K562 (cell line): ENCODE measurements around the gene SCMH1. TPM values are rescaled to one million over a fixed set of nuclear protein-coding genes. Genes with fewer than 3 reads are reported as not detected.
A peak's percentile ranks its signal among the peaks of the same experiment; 100 is the strongest.

Experiments
- ARHGAP35 ChIP-seq: fragments of 450-650 bp; IDR thresholded peaks from 2 replicates; pipeline ENCODE4 v1.6.1; 2018; ENCODE audit not compliant: partially characterized antibody
- E2F3 ChIP-seq: fragments of 250-450 bp; sonication (Bioruptor Pico); IDR thresholded peaks from 2 replicates; pipeline ENCODE4 v1.4.0; 2020; ENCODE audit warnings: mild to moderate bottlenecking
- EGR1 ChIP-seq: fragments of 450-650 bp; conservative IDR thresholded peaks from 2 replicates; pipeline ENCODE4 v1.6.1; 2017; ENCODE audit warnings: mild to moderate bottlenecking
- ETV1 ChIP-seq: fragments of 450-650 bp; conservative IDR thresholded peaks from 2 replicates; pipeline ENCODE4 v1.6.1; 2016; ENCODE audit warnings: missing genetic modification characterization, control low read depth, low read depth, missing compliant biosample characterization
- GABPA ChIP-seq: fragments of 200-800 bp; sonication (Bioruptor generic); conservative IDR thresholded peaks from 2 replicates; pipeline ENCODE4 v1.6.1; 2016; ENCODE audit warnings: low read depth, missing genetic modification characterization, missing compliant biosample characterization
- MCM2 ChIP-seq: fragments of 450-650 bp; IDR thresholded peaks from 2 replicates; pipeline ENCODE4 v1.6.1; 2017; ENCODE audit warnings: low read depth, mild to moderate bottlenecking
- MCM7 ChIP-seq, 2 experiments: fragments of 450-650 bp; IDR thresholded peaks; 2 replicates each; pipeline ENCODE4 v1.6.1; 2016 to 2018
- MYNN ChIP-seq, 2 experiments: sonication (generic); formaldehyde crosslinking in 1 of 2; IDR thresholded peaks; 2 replicates each; pipeline versions ENCODE4 v1.5.0 to v1.6.1; 2016 to 2020; ENCODE audit warnings: antibody characterized with exemption in 1 of 2, missing genetic modification reagents in 1 of 2
- POU5F1 ChIP-seq: fragments of 150-350 bp; IDR thresholded peaks from 2 replicates; pipeline ENCODE4 v1.6.1; 2014; ENCODE audit warnings: borderline replicate concordance, low read length, low read depth, mild to moderate bottlenecking; ENCODE audit not compliant: partially characterized antibody
- SAFB2 ChIP-seq: fragments of 200-400 bp; formaldehyde crosslinking; IDR thresholded peaks from 2 replicates; pipeline ENCODE4 v1.6.1; 2018; ENCODE audit warnings: borderline replicate concordance, low read length, low read depth, moderate library complexity; ENCODE audit not compliant: severe bottlenecking
- SOX6 ChIP-seq: fragments of 450-650 bp; IDR thresholded peaks from 2 replicates; pipeline ENCODE4 v1.6.1; 2014; ENCODE audit warnings: mild to moderate bottlenecking
- TGIF2 ChIP-seq: sonication (generic); formaldehyde crosslinking; IDR thresholded peaks from 2 replicates; pipeline ENCODE4 v1.8.1; 2022; ENCODE audit warnings: mild to moderate bottlenecking, missing genetic modification reagents, moderate library complexity
- ZKSCAN3 ChIP-seq: fragments of 250-450 bp; sonication (Bioruptor Pico); IDR thresholded peaks from 2 replicates; pipeline ENCODE4 v1.4.0; 2020
- ZNF121 ChIP-seq: sonication (generic); formaldehyde crosslinking; conservative IDR thresholded peaks from 2 replicates; pipeline ENCODE4 v1.8.0; 2022; ENCODE audit warnings: missing genetic modification reagents
- ZNF184 ChIP-seq: sonication (generic); formaldehyde crosslinking; IDR thresholded peaks from 2 replicates; pipeline ENCODE4 v1.5.0; 2020; ENCODE audit warnings: missing genetic modification reagents
- ZNF324 ChIP-seq: fragments of 250-450 bp; sonication (Bioruptor Pico); IDR thresholded peaks from 2 replicates; pipeline ENCODE4 v1.4.0; 2020; ENCODE audit warnings: mild to moderate bottlenecking
- ZNF354B ChIP-seq: fragments of 250-450 bp; sonication (Bioruptor Pico); IDR thresholded peaks from 2 replicates; pipeline ENCODE4 v1.4.0; 2020
- polyA plus RNA-seq, 8 experiments: library from polyadenylated mRNA; depleted of rRNA in 4 of 8; stranded (reverse) in 5 of 8; unstranded in 3 of 8; fragments of >200 nt; fragmentation: Nextera tagmentation in 2 of 8; fragmentation: Illumina TruSeq in 1 of 8; extraction: Ambion mirVana in 2 of 8; extraction: Trizol in 1 of 8; gene quantifications; 2 replicates each; pipeline versions ENCODE4 v1.2.1 to v1.2.3, GENCODE V29; 2011 to 2014; ENCODE audit warnings: inconsistent platforms in 1 of 8, missing spikeins in 1 of 8
- total RNA-seq, 7 experiments: library from RNA; depleted of rRNA in 6 of 7; stranded (reverse); fragments of >200 nt in 6 of 7; fragmentation: Illumina TruSeq in 2 of 7; extraction: Trizol in 2 of 7; gene quantifications; 2 replicates each; pipeline versions ENCODE4 v1.2.1 to v1.2.3, GENCODE V29; 2011 to 2021; ENCODE audit warnings: low replicate concordance in 1 of 7
- TF ChIP-seq, protein P1 (sequence below): sonication (generic); formaldehyde crosslinking; IDR thresholded peaks from 2 replicates; pipeline ENCODE4 v1.8.0; 2022; ENCODE audit warnings: mild to moderate bottlenecking, missing genetic modification reagents
- TF ChIP-seq, protein P2 (sequence below): fragments of 450-650 bp; formaldehyde crosslinking; IDR thresholded peaks from 2 replicates; pipeline ENCODE4 v1.4.0; 2022; ENCODE audit warnings: mild to moderate bottlenecking, moderate library complexity
- TF ChIP-seq, protein P3 (sequence below): fragments of 450-650 bp; formaldehyde crosslinking; IDR thresholded peaks from 2 replicates; pipeline ENCODE4 v1.4.0; 2020; ENCODE audit warnings: mild to moderate bottlenecking, moderate library complexity
- TF ChIP-seq, protein P4 (sequence below): fragments of 250-450 bp; sonication (Bioruptor Pico); IDR thresholded peaks from 2 replicates; pipeline ENCODE4 v1.5.1; 2021; ENCODE audit warnings: mild to moderate bottlenecking

The SCMH1 gene
- total and polyA plus RNA-seq, 9 of the 15 experiments (the other 6 are each of a cell fraction or from before 2014, with no cell fraction given), result 8.5 to 37.0 (median 26.8) TPM

DNA sequence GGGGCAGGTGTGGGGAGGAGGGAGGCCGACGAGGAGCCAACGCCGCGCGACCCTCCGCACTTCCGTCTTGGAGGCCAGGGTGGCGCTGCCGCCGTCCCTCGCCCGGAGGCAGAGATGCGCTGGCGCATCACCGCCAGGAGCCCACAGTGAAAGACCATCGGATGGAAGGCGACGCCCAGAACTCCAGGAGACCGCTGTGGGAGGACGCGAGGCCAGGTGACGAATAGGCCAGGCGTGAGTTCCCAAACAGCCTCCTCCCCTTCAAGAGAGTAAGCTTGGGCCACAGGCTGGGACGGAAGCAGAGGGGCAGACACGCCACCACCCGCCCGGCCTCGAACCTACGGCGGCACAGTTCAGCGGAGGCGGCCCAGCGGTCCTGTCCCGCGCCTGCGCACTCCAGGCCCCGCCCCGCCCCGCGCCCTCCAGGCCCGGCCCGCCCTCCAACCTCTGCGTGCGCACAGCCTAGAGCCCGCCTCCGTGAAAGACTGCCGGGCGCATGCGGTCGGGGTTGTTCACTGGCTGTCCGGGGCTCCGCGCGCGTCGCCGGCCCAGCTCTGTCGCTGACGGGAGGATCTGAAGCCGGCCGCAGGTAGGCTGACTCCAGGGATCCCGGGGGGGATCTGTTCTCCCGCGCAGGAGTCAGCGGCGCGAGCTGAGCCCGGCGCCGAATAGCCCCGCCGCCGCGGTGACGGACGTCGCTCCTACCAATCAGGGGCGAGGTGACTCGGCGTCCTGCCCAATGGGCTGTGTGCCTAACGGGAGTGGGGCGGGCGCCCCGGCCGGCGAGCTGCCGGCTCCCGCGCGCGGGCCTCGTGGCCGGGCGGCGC lies 262.7 kb downstream of the SCMH1 start, which contains the start of gene CTPS1 (continued):
- TF ChIP-seq, protein P1, sequence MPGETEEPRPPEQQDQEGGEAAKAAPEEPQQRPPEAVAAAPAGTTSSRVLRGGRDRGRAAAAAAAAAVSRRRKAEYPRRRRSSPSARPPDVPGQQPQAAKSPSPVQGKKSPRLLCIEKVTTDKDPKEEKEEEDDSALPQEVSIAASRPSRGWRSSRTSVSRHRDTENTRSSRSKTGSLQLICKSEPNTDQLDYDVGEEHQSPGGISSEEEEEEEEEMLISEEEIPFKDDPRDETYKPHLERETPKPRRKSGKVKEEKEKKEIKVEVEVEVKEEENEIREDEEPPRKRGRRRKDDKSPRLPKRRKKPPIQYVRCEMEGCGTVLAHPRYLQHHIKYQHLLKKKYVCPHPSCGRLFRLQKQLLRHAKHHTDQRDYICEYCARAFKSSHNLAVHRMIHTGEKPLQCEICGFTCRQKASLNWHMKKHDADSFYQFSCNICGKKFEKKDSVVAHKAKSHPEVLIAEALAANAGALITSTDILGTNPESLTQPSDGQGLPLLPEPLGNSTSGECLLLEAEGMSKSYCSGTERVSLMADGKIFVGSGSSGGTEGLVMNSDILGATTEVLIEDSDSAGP, result no peak
- TF ChIP-seq, protein P2, sequence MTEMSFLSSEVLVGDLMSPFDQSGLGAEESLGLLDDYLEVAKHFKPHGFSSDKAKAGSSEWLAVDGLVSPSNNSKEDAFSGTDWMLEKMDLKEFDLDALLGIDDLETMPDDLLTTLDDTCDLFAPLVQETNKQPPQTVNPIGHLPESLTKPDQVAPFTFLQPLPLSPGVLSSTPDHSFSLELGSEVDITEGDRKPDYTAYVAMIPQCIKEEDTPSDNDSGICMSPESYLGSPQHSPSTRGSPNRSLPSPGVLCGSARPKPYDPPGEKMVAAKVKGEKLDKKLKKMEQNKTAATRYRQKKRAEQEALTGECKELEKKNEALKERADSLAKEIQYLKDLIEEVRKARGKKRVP, result no peak
- no peak for TF ChIP-seq TGIF2 (CRISPR knock-in tag)
- TF ChIP-seq MCM2, result no peak
- no peak for TF ChIP-seq GABPA (tag)
- TF ChIP-seq, protein P3, sequence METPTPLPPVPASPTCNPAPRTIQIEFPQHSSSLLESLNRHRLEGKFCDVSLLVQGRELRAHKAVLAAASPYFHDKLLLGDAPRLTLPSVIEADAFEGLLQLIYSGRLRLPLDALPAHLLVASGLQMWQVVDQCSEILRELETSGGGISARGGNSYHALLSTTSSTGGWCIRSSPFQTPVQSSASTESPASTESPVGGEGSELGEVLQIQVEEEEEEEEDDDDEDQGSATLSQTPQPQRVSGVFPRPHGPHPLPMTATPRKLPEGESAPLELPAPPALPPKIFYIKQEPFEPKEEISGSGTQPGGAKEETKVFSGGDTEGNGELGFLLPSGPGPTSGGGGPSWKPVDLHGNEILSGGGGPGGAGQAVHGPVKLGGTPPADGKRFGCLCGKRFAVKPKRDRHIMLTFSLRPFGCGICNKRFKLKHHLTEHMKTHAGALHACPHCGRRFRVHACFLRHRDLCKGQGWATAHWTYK (CRISPR knock-in tag), result 0 out of 2 replicates have a peak, but pooled peaks have one; percentile 24
- peak; percentile 90 for TF ChIP-seq E2F3
- TF ChIP-seq ZKSCAN3 (CRISPR knock-in tag), result no peak
- TF ChIP-seq ARHGAP35, result no peak
- TF ChIP-seq POU5F1, result no peak
- TF ChIP-seq MYNN (IDR thresholded peaks at IDR 0.05), result no peak
- no peak for TF ChIP-seq MYNN (CRISPR knock-in tag; IDR thresholded peaks at IDR 0.05)
- no peak for TF ChIP-seq ZNF184 (CRISPR knock-in tag)
- TF ChIP-seq, protein P4, sequence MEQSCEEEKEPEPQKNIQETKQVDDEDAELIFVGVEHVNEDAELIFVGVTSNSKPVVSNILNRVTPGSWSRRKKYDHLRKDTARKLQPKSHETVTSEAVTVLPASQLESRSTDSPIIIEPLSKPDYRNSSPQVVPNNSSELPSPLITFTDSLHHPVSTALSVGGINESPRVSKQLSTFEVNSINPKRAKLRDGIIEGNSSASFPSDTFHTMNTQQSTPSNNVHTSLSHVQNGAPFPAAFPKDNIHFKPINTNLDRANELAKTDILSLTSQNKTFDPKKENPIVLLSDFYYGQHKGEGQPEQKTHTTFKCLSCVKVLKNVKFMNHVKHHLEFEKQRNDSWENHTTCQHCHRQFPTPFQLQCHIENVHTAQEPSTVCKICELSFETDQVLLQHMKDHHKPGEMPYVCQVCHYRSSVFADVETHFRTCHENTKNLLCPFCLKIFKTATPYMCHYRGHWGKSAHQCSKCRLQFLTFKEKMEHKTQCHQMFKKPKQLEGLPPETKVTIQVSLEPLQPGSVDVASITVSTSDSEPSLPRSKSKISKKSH (CRISPR knock-in tag), result no peak
- TF ChIP-seq ZNF354B (CRISPR knock-in tag), result no peak
- TF ChIP-seq ZNF324 (CRISPR knock-in tag), result no peak
- TF ChIP-seq MCM7 (IDR thresholded peaks at IDR 0.05), result no peak
- TF ChIP-seq SOX6, result no peak; the same call in 1 of the 2 replicates
- peak; percentile 71 for TF ChIP-seq EGR1
- TF ChIP-seq ETV1 (tag), result peak; percentile 34; the same call in 1 of the 2 replicates
- no peak for TF ChIP-seq SAFB2
- TF ChIP-seq ZNF121, result no peak
